SK-N-SH (cell line): ENCODE data around the gene EEFSEC. TPM values are rescaled to one million over a fixed set of nuclear protein-coding genes. Genes with fewer than 3 reads are reported as not detected.
A peak's percentile ranks its signal among the peaks of the same experiment; 100 is the strongest.

Source experiments
- CTCF ChIA-PET: fragments of 300-600, 350-600 bp; formaldehyde crosslinking; extraction: SDS; loops from one replicate; lab custom pipeline; 2021; lab: Yijun Ruan, JAX
- POLR2A ChIA-PET: fragments of 350-600 bp; sonication (Branson Sonifier 250); formaldehyde crosslinking; extraction: SDS; loops from one replicate; lab custom pipeline; 2020; ENCODE audit warnings: antibody characterized with exemption, inconsistent platforms; lab: Yijun Ruan, JAX
- DNase-seq: peaks from one replicate; pipeline ENCODE4 v3.0.0; 2012
- H2AFZ ChIP-seq: fragments of 200-600 bp; sonication (generic); 2 replicates; pipeline ENCODE4 v1.8.1; 2016; ENCODE audit warnings: antibody characterized with exemption, mild to moderate bottlenecking, low read depth
- H3F3A ChIP-seq: fragments of 200-600 bp; sonication (generic); replicated peaks from 2 replicates; pipeline ENCODE3; 2016; ENCODE audit warnings: antibody characterized with exemption, mild to moderate bottlenecking; ENCODE audit not compliant: insufficient read depth
- H3K27ac ChIP-seq, 2 experiments: fragments of 200-500 bp in 1 of 2; fragments of 200-600 bp in 1 of 2; sonication (Bioruptor generic) in 1 of 2; sonication (generic), shearing (Covaris generic) in 1 of 2; 2 replicates each; pipeline versions ENCODE4 v1.5.1 to v1.6.1; 2014 to 2016; ENCODE audit warnings: low read depth in 2 of 2, inconsistent platforms in 1 of 2, low read length in 1 of 2, mild to moderate bottlenecking in 1 of 2, mixed read lengths in 1 of 2
- H3K27me3 ChIP-seq: fragments of 200-600 bp; sonication (generic), shearing (Covaris generic); 2 replicates; pipeline ENCODE4 v1.6.1; 2016; ENCODE audit warnings: mixed run types; ENCODE audit not compliant: insufficient read depth
- H3K36me3 ChIP-seq, 2 experiments: fragments of 200-500 bp in 1 of 2; fragments of 200-600 bp in 1 of 2; sonication (Bioruptor generic) in 1 of 2; sonication (generic) in 1 of 2; replicated peaks in 1 of 2; 2 replicates each; pipeline versions ENCODE3 to v1.5.1; 2014 to 2016; ENCODE audit warnings: low read length in 1 of 2, mild to moderate bottlenecking in 1 of 2; ENCODE audit not compliant: insufficient read depth in 2 of 2, control insufficient read depth in 1 of 2
- H3K4me1 ChIP-seq, 2 experiments: fragments of 200-500 bp in 1 of 2; fragments of 200-600 bp in 1 of 2; sonication (Bioruptor generic) in 1 of 2; sonication (generic), shearing (Covaris generic) in 1 of 2; 2 replicates each; pipeline versions ENCODE4 v1.5.1 to v1.6.1; 2014 to 2016; ENCODE audit warnings: low read depth in 1 of 2, low read length in 1 of 2, mixed run types in 1 of 2; ENCODE audit not compliant: insufficient read depth in 2 of 2, control insufficient read depth in 1 of 2
- H3K4me2 ChIP-seq: fragments of 200-600 bp; sonication (generic), shearing (Covaris generic); 2 replicates; pipeline ENCODE4 v1.6.1; 2017; ENCODE audit warnings: mixed run types
- H3K4me3 ChIP-seq, 2 experiments: fragments of 200-500 bp in 1 of 2; fragments of 200-600 bp in 1 of 2; sonication (Bioruptor generic) in 1 of 2; sonication (generic), shearing (Covaris generic) in 1 of 2; 2 replicates each; pipeline versions ENCODE4 v1.5.1 to v1.8.1; 2014 to 2016; ENCODE audit warnings: low read depth in 2 of 2, inconsistent platforms in 1 of 2, low read length in 1 of 2, mild to moderate bottlenecking in 1 of 2, mixed read lengths in 1 of 2, moderate library complexity in 1 of 2
- H3K79me2 ChIP-seq: fragments of 200-600 bp; sonication (generic); 2 replicates; pipeline ENCODE4 v1.8.1; 2017; ENCODE audit warnings: mild to moderate bottlenecking; ENCODE audit not compliant: insufficient read depth
- H3K9ac ChIP-seq: fragments of 200-600 bp; sonication (generic); 2 replicates; pipeline ENCODE4 v1.6.1; 2017; ENCODE audit warnings: mixed run types
- H3K9me2 ChIP-seq: fragments of 200-600 bp; sonication (generic); 2 replicates; pipeline ENCODE4 v1.6.1; 2017; ENCODE audit warnings: mixed run types
- H3K9me3 ChIP-seq: fragments of 200-600 bp; sonication (generic); 2 replicates; pipeline ENCODE4 v1.6.1; 2017; ENCODE audit warnings: mixed run types, mild to moderate bottlenecking, moderate library complexity
- H4K20me1 ChIP-seq: fragments of 200-600 bp; sonication (generic); 2 replicates; pipeline ENCODE4 v1.6.1; 2017; ENCODE audit warnings: mild to moderate bottlenecking, mixed run types; ENCODE audit not compliant: insufficient read depth
- CHD2 ChIP-seq: fragments of 150-350 bp; IDR thresholded peaks from 2 replicates; pipeline ENCODE4 v1.6.1; 2018; ENCODE audit warnings: low read length; ENCODE audit not compliant: partially characterized antibody
- FOXM1 ChIP-seq: IDR thresholded peaks from 2 replicates; pipeline ENCODE4 v1.4.0; 2012; ENCODE audit warnings: low read depth, mild to moderate bottlenecking
- GABPA ChIP-seq: IDR thresholded peaks from 2 replicates; pipeline ENCODE4 v1.4.0; 2012; ENCODE audit warnings: low read depth, mild to moderate bottlenecking
- MEF2A ChIP-seq: IDR thresholded peaks from 2 replicates; pipeline ENCODE4 v1.4.0; 2012; ENCODE audit warnings: low read depth, borderline replicate concordance
- NFIC ChIP-seq: IDR thresholded peaks from 2 replicates; pipeline ENCODE4 v1.4.0; 2012; ENCODE audit warnings: borderline replicate concordance
- NRF1 ChIP-seq: IDR thresholded peaks from 2 replicates; pipeline ENCODE4 v1.6.1; 2012; ENCODE audit warnings: low read depth, mild to moderate bottlenecking, low read length
- RAD21 ChIP-seq: IDR thresholded peaks from 2 replicates; pipeline ENCODE4 v1.6.1; 2012; ENCODE audit warnings: mild to moderate bottlenecking, low read length
- RCOR1 ChIP-seq: fragments of 150-350 bp; IDR thresholded peaks from 2 replicates; pipeline ENCODE4 v1.6.1; 2017; ENCODE audit warnings: antibody characterized with exemption, low read length
- REST ChIP-seq: IDR thresholded peaks from 2 replicates; pipeline ENCODE4 v1.6.1; 2012; ENCODE audit warnings: mild to moderate bottlenecking, low read depth, low read length, moderate library complexity
- ZBTB33 ChIP-seq: IDR thresholded peaks from 2 replicates; pipeline ENCODE4 v1.4.0; 2012; ENCODE audit warnings: low read depth, borderline replicate concordance
- WGBS: methylation state at CpG from one replicate; pipeline ENCODE4 v1.1.6; 2017; ENCODE audit warnings: low lambda C conversion rate; 5-methylcytosine and 5-hydroxymethylcytosine counted together
- polyA plus RNA-seq, 3 experiments: library from polyadenylated mRNA; depleted of rRNA; stranded (reverse); fragments of >200 nt; gene quantifications; 2 replicates each; pipeline ENCODE4 v1.2.3, GENCODE V29; 2012
- TF ChIP-seq, protein P1 (sequence below): IDR thresholded peaks from 2 replicates; pipeline ENCODE4; 2012
- TF ChIP-seq, protein P2 (sequence below): IDR thresholded peaks from 2 replicates; pipeline ENCODE4 v1.4.0; 2012; ENCODE audit warnings: low read depth
- TF ChIP-seq, protein P3 (sequence below): fragments of 200-600 bp; sonication (generic); IDR thresholded peaks from 2 replicates; pipeline ENCODE4 v1.6.1; 2017; ENCODE audit warnings: antibody characterized with exemption, mild to moderate bottlenecking, moderate library complexity

Gene EEFSEC
- polyA plus RNA-seq, 1 of the 3 experiments (the other 2 are of a cell fraction), result 12.4 TPM

DNA sequence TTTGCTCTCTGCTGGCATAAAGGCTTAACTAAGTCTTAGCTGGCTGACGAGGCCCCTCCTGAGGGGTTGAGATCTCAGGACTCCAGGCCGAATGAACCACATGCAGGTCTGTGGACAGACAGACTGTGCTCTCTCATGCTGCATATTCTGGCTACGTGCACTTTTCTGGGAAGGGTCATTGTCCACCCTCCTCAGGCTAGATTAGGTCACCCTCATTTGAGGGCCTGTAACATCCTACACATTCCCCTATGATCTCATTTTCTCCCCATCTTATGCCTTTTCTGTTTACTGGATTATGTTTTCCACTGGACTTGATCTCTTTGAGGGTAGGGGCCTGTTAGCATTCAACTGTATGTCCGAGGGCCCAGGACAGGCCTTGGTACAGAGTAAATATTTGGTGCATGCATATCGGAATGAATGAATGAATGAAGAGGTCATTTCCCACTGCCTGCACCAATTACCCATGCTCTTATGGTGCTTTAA, 13.7 kb downstream of the EEFSEC start (continued):
- TF ChIP-seq REST (no peak), FOXM1 (no peak), CHD2 (no peak), MEF2A (no peak), NRF1 (no peak), RCOR1 (no peak)
- TF ChIP-seq, protein P1, sequence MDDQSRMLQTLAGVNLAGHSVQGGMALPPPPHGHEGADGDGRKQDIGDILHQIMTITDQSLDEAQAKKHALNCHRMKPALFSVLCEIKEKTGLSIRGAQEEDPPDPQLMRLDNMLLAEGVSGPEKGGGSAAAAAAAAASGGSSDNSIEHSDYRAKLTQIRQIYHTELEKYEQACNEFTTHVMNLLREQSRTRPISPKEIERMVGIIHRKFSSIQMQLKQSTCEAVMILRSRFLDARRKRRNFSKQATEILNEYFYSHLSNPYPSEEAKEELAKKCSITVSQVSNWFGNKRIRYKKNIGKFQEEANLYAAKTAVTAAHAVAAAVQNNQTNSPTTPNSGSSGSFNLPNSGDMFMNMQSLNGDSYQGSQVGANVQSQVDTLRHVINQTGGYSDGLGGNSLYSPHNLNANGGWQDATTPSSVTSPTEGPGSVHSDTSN, result no peak
- TF ChIP-seq, protein P2, sequence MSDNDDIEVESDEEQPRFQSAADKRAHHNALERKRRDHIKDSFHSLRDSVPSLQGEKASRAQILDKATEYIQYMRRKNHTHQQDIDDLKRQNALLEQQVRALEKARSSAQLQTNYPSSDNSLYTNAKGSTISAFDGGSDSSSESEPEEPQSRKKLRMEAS, result no peak

- Histone ChIP-seq H3K9me2 (no peaks in the 10 kb centered on the region), H3K9ac (no peak overlapping the region), H3K79me2 (peaks cover 8% of the 10 kb centered on the region; the same call in 1 of the 2 replicates), H3K36me3 (no peaks in the 10 kb centered on the region), H3K4me2 (no peak overlapping the region), H3F3A (no peaks in the 10 kb centered on the region), H4K20me1 (0 out of 2 replicates have a peak, but pooled peaks cover 6% of the 10 kb centered on the region), H3K9me3 (no peaks in the 10 kb centered on the region), H3K27me3 (no peaks in the 10 kb centered on the region), H3K4me3 (no peak overlapping the region)
- DNase-seq, result no peak
- POLR2A ChIA-PET, result interaction anchor here (1.4 kb wide), 1 partner anchor 14 kb away, joined by 5 read pairs; the partner anchor contains the start of gene EEFSEC
- 94% methylated on average over 8 of the region's 8 CpGs for WGBS
- TF ChIP-seq GABPA, result no peak
- TF ChIP-seq NFIC, result no peak
- no peak for TF ChIP-seq NRF1
- TF ChIP-seq, protein P2, result no peak
- no peak for TF ChIP-seq ZBTB33
- no peak for TF ChIP-seq MEF2A
- TF ChIP-seq, protein P3, sequence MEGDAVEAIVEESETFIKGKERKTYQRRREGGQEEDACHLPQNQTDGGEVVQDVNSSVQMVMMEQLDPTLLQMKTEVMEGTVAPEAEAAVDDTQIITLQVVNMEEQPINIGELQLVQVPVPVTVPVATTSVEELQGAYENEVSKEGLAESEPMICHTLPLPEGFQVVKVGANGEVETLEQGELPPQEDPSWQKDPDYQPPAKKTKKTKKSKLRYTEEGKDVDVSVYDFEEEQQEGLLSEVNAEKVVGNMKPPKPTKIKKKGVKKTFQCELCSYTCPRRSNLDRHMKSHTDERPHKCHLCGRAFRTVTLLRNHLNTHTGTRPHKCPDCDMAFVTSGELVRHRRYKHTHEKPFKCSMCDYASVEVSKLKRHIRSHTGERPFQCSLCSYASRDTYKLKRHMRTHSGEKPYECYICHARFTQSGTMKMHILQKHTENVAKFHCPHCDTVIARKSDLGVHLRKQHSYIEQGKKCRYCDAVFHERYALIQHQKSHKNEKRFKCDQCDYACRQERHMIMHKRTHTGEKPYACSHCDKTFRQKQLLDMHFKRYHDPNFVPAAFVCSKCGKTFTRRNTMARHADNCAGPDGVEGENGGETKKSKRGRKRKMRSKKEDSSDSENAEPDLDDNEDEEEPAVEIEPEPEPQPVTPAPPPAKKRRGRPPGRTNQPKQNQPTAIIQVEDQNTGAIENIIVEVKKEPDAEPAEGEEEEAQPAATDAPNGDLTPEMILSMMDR, result no peak
- TF ChIP-seq CHD2, result no peak
- TF ChIP-seq RAD21, result no peak
- TF ChIP-seq, all 33 proteins: peak for 0
- H3K27ac ChIP-seq, result peak overlapping the region in 1 of 2 experiments; percentile 92; a peak in 2 of 4 replicates
- no peak overlapping the region for H2AFZ ChIP-seq
- CTCF ChIA-PET, result interaction anchor here (0.9 to 6.8 kb wide), 13 partner anchors 34 to 417 kb away, joined by 3 to 38 read pairs (median 4); no protein-coding TSS in a partner anchor
- peaks cover 0 to 48% of the 10 kb centered on the region in 2 experiments; a peak in 2 of 4 replicates for H3K4me1 ChIP-seq
Observed at GRCh38 chr3:128167646-128167972, 14.3 kb downstream of the EEFSEC start.
